ENCODE data around the gene SPEN. TPM values are rescaled to one million over a fixed set of nuclear protein-coding genes. Genes with fewer than 3 reads are reported as not detected.

Gene SPEN
- total RNA-seq, 1 donor from 2014 or later: 19.2 TPM

DNA sequence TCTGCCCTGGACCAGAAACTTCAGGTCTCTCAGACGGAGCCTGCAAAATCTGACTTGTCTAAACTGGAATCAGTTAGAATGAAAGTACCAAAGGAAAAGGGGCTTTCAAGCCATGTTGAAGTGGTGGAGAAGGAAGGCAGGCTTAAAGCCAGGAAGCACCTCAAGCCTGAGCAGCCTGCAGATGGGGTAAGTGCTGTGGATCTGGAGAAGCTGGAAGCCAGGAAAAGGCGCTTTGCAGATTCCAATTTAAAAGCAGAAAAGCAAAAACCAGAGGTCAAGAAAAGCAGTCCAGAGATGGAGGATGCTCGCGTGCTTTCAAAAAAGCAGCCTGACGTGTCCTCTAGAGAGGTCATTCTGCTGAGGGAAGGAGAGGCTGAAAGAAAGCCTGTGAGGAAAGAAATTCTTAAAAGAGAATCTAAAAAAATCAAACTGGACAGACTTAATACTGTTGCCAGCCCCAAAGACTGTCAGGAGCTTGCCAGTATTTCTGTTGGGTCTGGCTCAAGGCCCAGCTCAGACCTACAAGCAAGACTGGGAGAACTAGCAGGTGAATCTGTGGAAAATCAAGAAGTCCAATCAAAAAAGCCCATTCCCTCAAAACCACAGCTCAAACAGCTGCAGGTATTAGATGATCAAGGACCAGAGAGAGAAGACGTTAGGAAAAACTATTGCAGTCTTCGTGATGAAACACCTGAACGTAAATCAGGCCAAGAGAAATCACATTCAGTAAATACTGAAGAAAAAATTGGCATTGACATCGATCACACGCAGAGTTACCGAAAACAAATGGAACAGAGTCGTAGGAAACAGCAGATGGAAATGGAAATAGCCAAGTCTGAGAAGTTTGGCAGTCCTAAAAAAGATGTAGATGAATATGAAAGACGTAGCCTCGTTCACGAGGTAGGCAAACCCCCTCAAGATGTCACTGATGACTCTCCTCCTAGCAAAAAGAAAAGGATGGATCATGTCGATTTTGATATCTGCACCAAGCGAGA, 81.8 kb downstream of the SPEN start:
- Histone ChIP-seq H3K4me3 (ENCODE audit: low read depth, low read length) (no peak overlapping the region), H3K27me3 (ENCODE audit: control insufficient read depth, insufficient read depth, low read length) (no peaks in the 10 kb centered on the region), H3K36me3 (ENCODE audit: control insufficient read depth, insufficient read depth, low read length) (peaks cover 31% of the 10 kb centered on the region)
- TF ChIP-seq, protein P1, sequence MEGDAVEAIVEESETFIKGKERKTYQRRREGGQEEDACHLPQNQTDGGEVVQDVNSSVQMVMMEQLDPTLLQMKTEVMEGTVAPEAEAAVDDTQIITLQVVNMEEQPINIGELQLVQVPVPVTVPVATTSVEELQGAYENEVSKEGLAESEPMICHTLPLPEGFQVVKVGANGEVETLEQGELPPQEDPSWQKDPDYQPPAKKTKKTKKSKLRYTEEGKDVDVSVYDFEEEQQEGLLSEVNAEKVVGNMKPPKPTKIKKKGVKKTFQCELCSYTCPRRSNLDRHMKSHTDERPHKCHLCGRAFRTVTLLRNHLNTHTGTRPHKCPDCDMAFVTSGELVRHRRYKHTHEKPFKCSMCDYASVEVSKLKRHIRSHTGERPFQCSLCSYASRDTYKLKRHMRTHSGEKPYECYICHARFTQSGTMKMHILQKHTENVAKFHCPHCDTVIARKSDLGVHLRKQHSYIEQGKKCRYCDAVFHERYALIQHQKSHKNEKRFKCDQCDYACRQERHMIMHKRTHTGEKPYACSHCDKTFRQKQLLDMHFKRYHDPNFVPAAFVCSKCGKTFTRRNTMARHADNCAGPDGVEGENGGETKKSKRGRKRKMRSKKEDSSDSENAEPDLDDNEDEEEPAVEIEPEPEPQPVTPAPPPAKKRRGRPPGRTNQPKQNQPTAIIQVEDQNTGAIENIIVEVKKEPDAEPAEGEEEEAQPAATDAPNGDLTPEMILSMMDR (IDR thresholded peaks at IDR 0.05; ENCODE audit: insufficient read depth, low read length, severe bottlenecking): no peak
- DNase-seq (ENCODE audit: low read depth) (no peak), FAIRE-seq (peak; percentile 32)

GRCh38 chr1:15931401-15931800, 83.9 kb downstream of the SPEN start:
- FAIRE-seq (no peak), DNase-seq (ENCODE audit: low read depth) (no peak)
- TF ChIP-seq, protein P1 (IDR thresholded peaks at IDR 0.05; ENCODE audit: insufficient read depth, low read length, severe bottlenecking): no peak
- H3K27me3 ChIP-seq (ENCODE audit: control insufficient read depth, insufficient read depth, low read length): no peaks in the 10 kb centered on the region
- no peak overlapping the region for H3K4me3 ChIP-seq (ENCODE audit: low read depth, low read length)
- H3K36me3 ChIP-seq (ENCODE audit: control insufficient read depth, insufficient read depth, low read length): peaks cover 37% of the 10 kb centered on the region

DNA sequence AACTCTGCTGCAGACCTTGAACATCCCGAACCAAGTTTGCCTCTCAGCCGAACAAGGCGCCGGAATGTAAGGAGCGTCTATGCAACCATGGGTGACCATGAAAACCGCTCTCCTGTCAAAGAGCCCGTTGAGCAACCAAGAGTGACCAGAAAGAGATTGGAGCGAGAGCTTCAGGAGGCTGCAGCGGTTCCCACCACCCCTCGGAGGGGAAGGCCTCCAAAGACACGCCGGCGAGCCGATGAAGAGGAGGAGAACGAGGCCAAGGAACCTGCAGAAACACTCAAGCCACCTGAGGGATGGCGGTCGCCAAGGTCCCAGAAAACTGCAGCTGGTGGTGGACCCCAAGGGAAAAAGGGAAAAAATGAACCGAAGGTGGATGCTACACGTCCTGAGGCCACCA, 84.4 kb downstream of the SPEN start:
- H3K36me3 ChIP-seq (ENCODE audit: control insufficient read depth, insufficient read depth, low read length): peaks cover 39% of the 10 kb centered on the region

DNA sequence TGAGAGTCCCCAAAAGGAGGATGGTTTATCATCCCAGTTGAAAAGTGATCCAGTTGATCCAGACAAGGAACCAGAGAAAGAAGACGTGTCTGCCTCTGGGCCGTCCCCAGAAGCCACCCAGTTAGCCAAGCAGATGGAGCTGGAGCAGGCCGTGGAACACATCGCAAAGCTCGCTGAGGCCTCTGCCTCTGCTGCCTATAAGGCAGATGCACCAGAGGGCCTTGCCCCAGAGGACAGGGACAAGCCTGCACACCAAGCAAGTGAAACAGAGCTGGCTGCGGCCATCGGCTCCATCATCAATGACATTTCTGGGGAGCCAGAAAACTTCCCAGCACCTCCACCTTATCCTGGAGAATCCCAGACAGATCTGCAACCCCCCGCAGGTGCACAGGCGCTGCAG, 85.1 kb downstream of the SPEN start:
- no peak for FAIRE-seq
- Histone ChIP-seq H3K27me3 (ENCODE audit: control insufficient read depth, insufficient read depth, low read length) (no peaks in the 10 kb centered on the region), H3K36me3 (ENCODE audit: control insufficient read depth, insufficient read depth, low read length) (peaks cover 44% of the 10 kb centered on the region), H3K4me3 (ENCODE audit: low read depth, low read length) (no peak overlapping the region)
- no peak for DNase-seq (ENCODE audit: low read depth)
- TF ChIP-seq, protein P1 (IDR thresholded peaks at IDR 0.05; ENCODE audit: insufficient read depth, low read length, severe bottlenecking): no peak

More for the DNA sequence above, 84.4 kb downstream of the SPEN start:
- no peak overlapping the region for H3K4me3 ChIP-seq (ENCODE audit: low read depth, low read length)
- H3K27me3 ChIP-seq (ENCODE audit: control insufficient read depth, insufficient read depth, low read length): no peaks in the 10 kb centered on the region
- TF ChIP-seq, protein P1 (IDR thresholded peaks at IDR 0.05; ENCODE audit: insufficient read depth, low read length, severe bottlenecking): no peak
- DNase-seq (ENCODE audit: low read depth): no peak
- no peak for FAIRE-seq

- Histone ChIP-seq H3K27me3 (ENCODE audit: control insufficient read depth, insufficient read depth, low read length) (no peaks in the 10 kb centered on the region), H3K4me3 (ENCODE audit: low read depth, low read length) (no peak overlapping the region), H3K36me3 (ENCODE audit: control insufficient read depth, insufficient read depth, low read length) (peaks cover 44% of the 10 kb centered on the region)
- FAIRE-seq: no peak
- DNase-seq (ENCODE audit: low read depth): no peak
- TF ChIP-seq, protein P1 (IDR thresholded peaks at IDR 0.05; ENCODE audit: insufficient read depth, low read length, severe bottlenecking): no peak
Observed at GRCh38 chr1:15933684-15934083, 86.2 kb downstream of the SPEN start.

All from bronchial epithelial cell (primary cell).